GM12878 (cell line): ENCODE results near the gene VGLL4. TPM values are rescaled to one million over a fixed set of nuclear protein-coding genes. Genes with fewer than 3 reads are reported as not detected.

ENCODE experiments used
- ATAC-seq: fragments of 200-7000 bp; cut with Tn5 transposase; 3 replicates; pipeline ENCODE4 v1.9.1; 2020; ENCODE audit warnings: mild to moderate bottlenecking, moderate library complexity
- BruUV-seq: library from RNA; stranded (reverse); fragments of 400-500 nt; replicated peaks from 2 replicates; lab custom pipeline; 2021; lab: Mats Ljungman, UMichigan
- CTCF ChIA-PET: fragments of 300-600 bp; sonication (Branson Sonifier 250); formaldehyde crosslinking; extraction: SDS; loops from one replicate; lab custom pipeline; 2021; ENCODE audit warnings: inconsistent platforms; lab: Yijun Ruan, JAX
- POLR2A ChIA-PET: fragments of 350-600 bp; formaldehyde crosslinking; extraction: SDS; loops from one replicate; lab custom pipeline; 2021; ENCODE audit warnings: inconsistent platforms; lab: Charles Lee
- RAD21 ChIA-PET: fragments of 300-600 bp; sonication (Branson Sonifier 250); formaldehyde crosslinking; loops from one replicate; lab custom pipeline; 2023; ENCODE audit warnings: antibody characterized with exemption; ENCODE audit not compliant: unreplicated experiment; lab: Charles Lee
- SMC1A ChIA-PET: fragments of 300-600 bp; sonication (Branson Sonifier 250); formaldehyde crosslinking; loops from one replicate; lab custom pipeline; 2023; ENCODE audit not compliant: unreplicated experiment, uncharacterized antibody; lab: Charles Lee
- DNase-seq: peaks from one replicate; pipeline ENCODE4 v3.0.0-alpha.2; 2011; ENCODE audit warnings: low read depth, low spot score
- FAIRE-seq: peaks from 3 replicates; lab custom pipeline; 2011; peaks lifted over from hg19 to GRCh38; lab: Jason Lieb, UNC
- H2AFZ ChIP-seq: 2 replicates; pipeline ENCODE4 v1.6.0; 2011; ENCODE audit warnings: low read depth, low read length, control low read depth; ENCODE audit not compliant: control insufficient read depth
- H3K27ac ChIP-seq: 2 replicates; pipeline ENCODE4 v1.5.1; 2011; ENCODE audit warnings: control low read depth; ENCODE audit not compliant: control insufficient read depth, insufficient read depth
- H3K27me3 ChIP-seq, 2 experiments: replicated peaks in 1 of 2; 2 replicates each; pipeline versions ENCODE4 v1.6.0 to v1.6.1; 2011; ENCODE audit warnings: low read length in 1 of 2; ENCODE audit not compliant: control insufficient read depth in 2 of 2, insufficient read depth in 2 of 2
- H3K36me3 ChIP-seq, 2 experiments: 2 replicates each; pipeline ENCODE4 v1.5.1; 2011; ENCODE audit warnings: low read length in 1 of 2; ENCODE audit not compliant: control insufficient read depth in 2 of 2, insufficient read depth in 2 of 2
- H3K4me1 ChIP-seq: 2 replicates; pipeline ENCODE4 v1.6.1; 2011; ENCODE audit warnings: mild to moderate bottlenecking, low read length, moderate library complexity, mixed read lengths; ENCODE audit not compliant: control insufficient read depth, insufficient read depth
- H3K4me2 ChIP-seq: 2 replicates; pipeline ENCODE4 v1.6.0; 2011; ENCODE audit warnings: control low read depth; ENCODE audit not compliant: control insufficient read depth, insufficient read depth
- H3K4me3 ChIP-seq: fragments of 200-600 bp; sonication (generic); 2 replicates; pipeline ENCODE4 v1.5.1; 2016
- H3K79me2 ChIP-seq: 2 replicates; pipeline ENCODE4 v1.6.0; 2011; ENCODE audit warnings: low read length; ENCODE audit not compliant: control insufficient read depth, insufficient read depth
- H3K9ac ChIP-seq: 2 replicates; pipeline ENCODE4 v1.8.0; 2011; ENCODE audit warnings: low read length, control low read depth, mixed read lengths; ENCODE audit not compliant: control insufficient read depth, insufficient read depth
- H3K9me3 ChIP-seq: replicated peaks from 3 replicates; pipeline ENCODE4 v1.5.1; 2011; ENCODE audit warnings: mild to moderate bottlenecking, low read length; ENCODE audit not compliant: control insufficient read depth, insufficient read depth
- H4K20me1 ChIP-seq: 2 replicates; pipeline ENCODE4 v1.6.0; 2011; ENCODE audit not compliant: control insufficient read depth, insufficient read depth
- HDAC6 ChIP-seq: fragments of 200-600 bp; sonication (generic); IDR thresholded peaks from one replicate; pipeline ENCODE4 v1.8.0; 2017; ENCODE audit warnings: antibody characterized with exemption; ENCODE audit not compliant: unreplicated experiment
- WGBS: methylation state at CpG from one replicate; pipeline ENCODE4 v1.1.6; 2016; ENCODE audit warnings: low lambda C conversion rate; ENCODE audit not compliant: insufficient replicate concordance, insufficient coverage; ENCODE audit errors: missing lambda C conversion rate; 5-methylcytosine and 5-hydroxymethylcytosine counted together
- in situ Hi-C: fragments of 300-500 bp; cut with MboI; formaldehyde crosslinking; loops from 9 replicates; pipeline ENCODE4 v1.14.3; 2018; ENCODE audit warnings: mixed read lengths
- intact Hi-C: fragments of 100-400 bp; cut with micrococcal nuclease; formaldehyde crosslinking; loops from one replicate; pipeline ENCODE4 v1.14.2; 2022; ENCODE audit not compliant: unreplicated experiment
- polyA plus RNA-seq, 11 experiments: library from polyadenylated mRNA; depleted of rRNA in 4 of 11; unstranded in 6 of 11; stranded (reverse) in 5 of 11; fragments of >200 nt; fragmentation: Nextera tagmentation in 4 of 11; fragmentation: Illumina TruSeq in 1 of 11; extraction: Ambion mirVana in 4 of 11; extraction: Trizol in 1 of 11; gene quantifications; 1 replicate in 1 of 11; 2 replicates in 10 of 11; pipeline versions ENCODE4 v1.2.1 to v1.2.3, GENCODE V29; 2011 to 2016; ENCODE audit warnings: inconsistent platforms in 2 of 11, missing spikeins in 2 of 11, low read depth in 1 of 11
- total RNA-seq, 4 experiments: library from RNA; depleted of rRNA in 3 of 4; stranded (reverse); fragments of >200 nt in 3 of 4; fragmentation: Illumina TruSeq in 1 of 4; extraction: Trizol in 1 of 4; gene quantifications; 2 replicates each; pipeline versions ENCODE4 v1.2.1 to v1.2.3, GENCODE V29; 2013 to 2021
- TF ChIP-seq, protein P1 (sequence below): fragments of 450-650 bp; IDR thresholded peaks from 2 replicates; pipeline ENCODE4 v1.6.1; 2016; ENCODE audit warnings: mild to moderate bottlenecking

Gene VGLL4
- total and polyA plus RNA-seq, 10 of the 15 experiments (the other 5 are each of a cell fraction or from before 2014, with no cell fraction given) = 0.44 to 38.1 (median 16.1) TPM

DNA sequence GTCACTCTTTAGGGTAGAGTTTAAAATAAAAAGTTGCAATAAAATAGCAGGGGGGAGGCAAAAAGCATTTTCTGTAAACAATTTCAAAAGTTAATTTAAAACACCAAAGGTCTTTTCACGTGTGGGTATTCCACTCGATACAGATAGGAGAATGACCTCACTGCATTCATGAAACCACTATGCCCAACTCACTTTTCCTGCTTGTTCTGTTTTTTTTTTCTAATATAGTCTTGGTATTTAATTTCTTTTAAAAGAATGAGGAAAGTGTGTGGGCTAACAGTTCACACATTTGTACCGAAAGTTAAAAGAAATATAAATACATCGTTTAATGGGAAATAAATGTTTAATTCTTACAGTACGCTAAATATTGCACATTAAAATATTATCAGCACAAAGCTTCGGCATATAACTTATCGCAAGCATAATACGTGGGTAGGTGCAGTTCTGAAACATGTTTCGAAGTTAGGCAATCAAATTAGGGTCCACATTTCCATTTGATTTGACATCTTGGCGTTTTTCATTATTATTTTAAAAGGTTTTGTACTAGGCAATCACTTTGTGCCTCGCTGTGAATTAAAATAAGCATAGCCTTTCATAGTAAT is 41.4 kb downstream of the VGLL4 start:
- peak overlapping the region; percentile 56 for H3K27ac ChIP-seq
- H3K36me3 ChIP-seq = peaks cover 1 to 19% of the 10 kb centered on the region in 2 experiments
- H4K20me1 ChIP-seq = no peaks in the 10 kb centered on the region
- no peaks in the 10 kb centered on the region for H3K27me3 ChIP-seq
- H3K79me2 ChIP-seq = peaks cover 63% of the 10 kb centered on the region
- H3K4me3 ChIP-seq = peak overlapping the region; percentile 16; the same call in 1 of the 2 replicates
- ChIA-PET RAD21 (interaction anchor here (1.2 to 2.3 kb wide), 2 partner anchors 36 to 41 kb away, joined by 6 to 10 read pairs; partner anchors contain the start of gene VGLL4), SMC1A (interaction anchor here (1.0 to 5.0 kb wide), 5 partner anchors 13 to 41 kb away, joined by 3 to 35 read pairs (median 7); partner anchors contain the start of gene VGLL4)
- FAIRE-seq (no peak), ATAC-seq (no peak; the same call in 2 of the 3 replicates)
- WGBS = 50% methylated on average over 11 of the region's 11 CpGs
- peaks cover 3% of the 10 kb centered on the region; the same call in 2 of the 3 replicates for H3K9me3 ChIP-seq
- H3K4me2 ChIP-seq = peak overlapping the region; percentile 51
- H2AFZ ChIP-seq = peak overlapping the region; percentile 19
- peak overlapping the region; percentile 49; the same call in 1 of the 2 replicates for H3K9ac ChIP-seq
- BruUV-seq = no TSS peak
- TF ChIP-seq HDAC6 = no peak
- TF ChIP-seq, protein P1, sequence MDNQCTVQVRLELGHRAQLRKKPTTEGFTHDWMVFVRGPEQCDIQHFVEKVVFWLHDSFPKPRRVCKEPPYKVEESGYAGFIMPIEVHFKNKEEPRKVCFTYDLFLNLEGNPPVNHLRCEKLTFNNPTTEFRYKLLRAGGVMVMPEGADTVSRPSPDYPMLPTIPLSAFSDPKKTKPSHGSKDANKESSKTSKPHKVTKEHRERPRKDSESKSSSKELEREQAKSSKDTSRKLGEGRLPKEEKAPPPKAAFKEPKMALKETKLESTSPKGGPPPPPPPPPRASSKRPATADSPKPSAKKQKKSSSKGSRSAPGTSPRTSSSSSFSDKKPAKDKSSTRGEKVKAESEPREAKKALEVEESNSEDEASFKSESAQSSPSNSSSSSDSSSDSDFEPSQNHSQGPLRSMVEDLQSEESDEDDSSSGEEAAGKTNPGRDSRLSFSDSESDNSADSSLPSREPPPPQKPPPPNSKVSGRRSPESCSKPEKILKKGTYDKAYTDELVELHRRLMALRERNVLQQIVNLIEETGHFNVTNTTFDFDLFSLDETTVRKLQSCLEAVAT = peak; percentile 54; the same call in 1 of the 2 replicates
- TF ChIP-seq, all 136 proteins: peak for 1
- ChIA-PET CTCF (interaction anchor here (1.5 to 1.6 kb wide), 2 partner anchors 22 to 35 kb away, joined by 3 to 5 read pairs; no protein-coding TSS in a partner anchor), POLR2A (interaction anchor here (1.2 to 1.6 kb wide), 3 partner anchors 12 to 39 kb away, joined by 3 to 7 read pairs (median 3); no protein-coding TSS in a partner anchor)
- H3K4me1 ChIP-seq = peaks cover 14% of the 10 kb centered on the region
- no peak for DNase-seq
- in situ Hi-C loops = no loop called here
- intact Hi-C loops = loop anchor here (2.0 to 5.0 kb wide), 2 partner anchors 24 to 40 kb away; partner anchors contain the start of gene VGLL4
